Stimulated activated naive B cell treated with anti-CD40 and anti-IgM and Interleukin-4, amounts not matched to agents 10 μg/mL and 1 μg/mL and 100 μg/mL, for 72 hours (primary cell): ENCODE data around the gene NSG2.
"Not testable (repeated sequence)": the region's sequence is repeated elsewhere in the genome, so short reads cannot be mapped to it uniquely, and the experiment has no call there.

Source experiments
- ATAC-seq, 2 donors: fragments of 150-1000 bp; cut with Tn5 transposase; replicated peaks; 2 replicates each; pipeline ENCODE4 v1.10.0; 2021; ENCODE audit warnings: moderate library complexity in 1 of 2
- DNase-seq: peaks from one replicate; pipeline ENCODE4 v3.0.0; 2021
- H3K27ac Mint-ChIP-seq: one replicate; pipeline ENCODE4 v1.8.0; 2022; ENCODE audit warnings: mild to moderate bottlenecking, mixed read lengths
- H3K27me3 Mint-ChIP-seq, 2 donors: one replicate each; pipeline ENCODE4 v1.8.0; 2022; ENCODE audit warnings: mixed read lengths in 2 of 2
- H3K36me3 Mint-ChIP-seq, 2 donors: one replicate each; pipeline ENCODE4 v1.8.0; 2022; ENCODE audit warnings: mixed read lengths in 2 of 2, mild to moderate bottlenecking in 1 of 2
- H3K4me1 Mint-ChIP-seq, 2 donors: one replicate each; pipeline ENCODE4 v1.8.0; 2022; ENCODE audit warnings: mixed read lengths in 2 of 2, mild to moderate bottlenecking in 1 of 2
- H3K4me3 Mint-ChIP-seq, 2 donors: one replicate each; pipeline ENCODE4 v1.8.0; 2022; ENCODE audit warnings: mild to moderate bottlenecking in 2 of 2, mixed read lengths in 2 of 2, moderate library complexity in 1 of 2
- H3K9me3 Mint-ChIP-seq, 2 donors: one replicate each; pipeline ENCODE4 v1.8.0; 2022; ENCODE audit warnings: mixed read lengths in 2 of 2, mild to moderate bottlenecking in 1 of 2

The NSG2 gene

GRCh38 chr5:174145091-174145490 is 99.6 kb downstream of the NSG2 start:
- H3K9me3 Mint-ChIP-seq: no peaks in the 10 kb centered on the region
- no peak for ATAC-seq
- H3K27me3 Mint-ChIP-seq: peaks cover 5 to 18% of the 10 kb centered on the region in 2 donors
- DNase-seq: no peak
- H3K4me1 Mint-ChIP-seq: no peaks in the 10 kb centered on the region
- no peaks in the 10 kb centered on the region for H3K36me3 Mint-ChIP-seq
- H3K4me3 Mint-ChIP-seq: no peak overlapping the region
- no peak overlapping the region for H3K27ac Mint-ChIP-seq

GRCh38 chr5:174145821-174146220 is 100.3 kb downstream of the NSG2 start:
- DNase-seq (no peak), ATAC-seq (no peak)
- Mint-ChIP-seq H3K27ac (no peak overlapping the region), H3K4me3 (no peak overlapping the region), H3K27me3 (peaks cover 0 to 21% of the 10 kb centered on the region in 2 donors), H3K9me3 (no peaks in the 10 kb centered on the region), H3K4me1 (no peaks in the 10 kb centered on the region), H3K36me3 (no peaks in the 10 kb centered on the region)

- no peak overlapping the region for H3K27ac Mint-ChIP-seq
- no peaks in the 10 kb centered on the region for H3K36me3 Mint-ChIP-seq
- no peak for DNase-seq
- H3K27me3 Mint-ChIP-seq: peaks cover 0 to 21% of the 10 kb centered on the region in 2 donors
- no peak overlapping the region for H3K4me3 Mint-ChIP-seq
- ATAC-seq: no peak
- H3K4me1 Mint-ChIP-seq: no peaks in the 10 kb centered on the region
- peaks cover 0 to under 1% of the 10 kb centered on the region in 2 donors for H3K9me3 Mint-ChIP-seq
Observed at GRCh38 chr5:174146556-174146955, 101.0 kb downstream of the NSG2 start.

- not testable (repeated sequence) for H3K27ac Mint-ChIP-seq, H3K4me3 Mint-ChIP-seq, H3K4me1 Mint-ChIP-seq, ATAC-seq, H3K9me3 Mint-ChIP-seq, H3K36me3 Mint-ChIP-seq, DNase-seq
- H3K27me3 Mint-ChIP-seq: peaks cover 0 to 21% of the 10 kb centered on the region in 2 donors
Observed at GRCh38 chr5:174147012-174147411, 101.5 kb downstream of the NSG2 start.

GRCh38 chr5:174147551-174147950 is 102.0 kb downstream of the NSG2 start:
- peaks cover 0 to 21% of the 10 kb centered on the region in 2 donors for H3K27me3 Mint-ChIP-seq

GRCh38 chr5:174148721-174149120 is 103.2 kb downstream of the NSG2 start:
- Mint-ChIP-seq H3K9me3 (peaks cover 0 to 5% of the 10 kb centered on the region in 2 donors), H3K27ac (no peak overlapping the region), H3K36me3 (no peaks in the 10 kb centered on the region), H3K4me1 (no peaks in the 10 kb centered on the region), H3K27me3 (peaks cover 0 to 21% of the 10 kb centered on the region in 2 donors), H3K4me3 (no peak overlapping the region)
- ATAC-seq (no peak), DNase-seq (no peak)

More at GRCh38 chr5:174147551-174147950, 102.0 kb downstream of the NSG2 start:
- peaks cover 0 to 3% of the 10 kb centered on the region in 2 donors for H3K9me3 Mint-ChIP-seq
- no peaks in the 10 kb centered on the region for H3K36me3 Mint-ChIP-seq
- DNase-seq (no peak), ATAC-seq (no peak)
- H3K4me1 Mint-ChIP-seq: no peaks in the 10 kb centered on the region
- no peak overlapping the region for H3K4me3 Mint-ChIP-seq
- no peak overlapping the region for H3K27ac Mint-ChIP-seq

GRCh38 chr5:174149426-174149825 is 103.9 kb downstream of the NSG2 start:
- Mint-ChIP-seq H3K4me3 (no peak overlapping the region), H3K4me1 (no peaks in the 10 kb centered on the region), H3K9me3 (peaks cover 2 to 5% of the 10 kb centered on the region in 2 donors), H3K36me3 (no peaks in the 10 kb centered on the region), H3K27ac (no peak overlapping the region), H3K27me3 (peaks cover 0 to 21% of the 10 kb centered on the region in 2 donors)
- DNase-seq (no peak), ATAC-seq (no peak)

GRCh38 chr5:174149989-174150388 is 104.5 kb downstream of the NSG2 start:
- H3K27ac Mint-ChIP-seq: no peak overlapping the region
- peaks cover 7% of the 10 kb centered on the region in 2 donors for H3K9me3 Mint-ChIP-seq
- DNase-seq (no peak), ATAC-seq (no peak)
- no peaks in the 10 kb centered on the region for H3K36me3 Mint-ChIP-seq
- H3K4me1 Mint-ChIP-seq: no peaks in the 10 kb centered on the region
- H3K4me3 Mint-ChIP-seq: no peak overlapping the region
- H3K27me3 Mint-ChIP-seq: peaks cover 0 to 17% of the 10 kb centered on the region in 2 donors

GRCh38 chr5:174151599-174152181 is 106.2 kb downstream of the NSG2 start:
- DNase-seq (no peak), ATAC-seq (no peak)
- H3K27me3 Mint-ChIP-seq: peaks cover 0 to 12% of the 10 kb centered on the region in 2 donors
- no peak overlapping the region for H3K4me3 Mint-ChIP-seq
- no peak overlapping the region for H3K27ac Mint-ChIP-seq
- no peaks in the 10 kb centered on the region for H3K36me3 Mint-ChIP-seq
- H3K9me3 Mint-ChIP-seq: peaks cover 7 to 13% of the 10 kb centered on the region in 2 donors
- no peaks in the 10 kb centered on the region for H3K4me1 Mint-ChIP-seq

GRCh38 chr5:174154559-174154958 is 109.1 kb downstream of the NSG2 start:
- DNase-seq (no peak), ATAC-seq (no peak)
- Mint-ChIP-seq H3K4me1 (no peaks in the 10 kb centered on the region), H3K4me3 (no peak overlapping the region), H3K9me3 (peaks cover 15 to 17% of the 10 kb centered on the region in 2 donors), H3K36me3 (no peaks in the 10 kb centered on the region), H3K27me3 (peaks cover 0 to 7% of the 10 kb centered on the region in 2 donors), H3K27ac (no peak overlapping the region)

GRCh38 chr5:174155281-174155680 is 109.8 kb downstream of the NSG2 start:
- H3K4me3 Mint-ChIP-seq: no peak overlapping the region
- no peaks in the 10 kb centered on the region for H3K4me1 Mint-ChIP-seq
- ATAC-seq (no peak), DNase-seq (no peak)
- H3K9me3 Mint-ChIP-seq: peaks cover 15 to 17% of the 10 kb centered on the region in 2 donors
- peaks cover 0 to 5% of the 10 kb centered on the region in 2 donors for H3K27me3 Mint-ChIP-seq
- no peak overlapping the region for H3K27ac Mint-ChIP-seq
- no peaks in the 10 kb centered on the region for H3K36me3 Mint-ChIP-seq

GRCh38 chr5:174155706-174156105 is 110.2 kb downstream of the NSG2 start:
- Mint-ChIP-seq H3K4me3 (no peak overlapping the region), H3K4me1 (no peaks in the 10 kb centered on the region), H3K9me3 (peaks cover 15 to 17% of the 10 kb centered on the region in 2 donors), H3K36me3 (no peaks in the 10 kb centered on the region), H3K27ac (no peak overlapping the region), H3K27me3 (peaks cover 3 to 4% of the 10 kb centered on the region in 2 donors)
- ATAC-seq (no peak), DNase-seq (no peak)

GRCh38 chr5:174157048-174157447 is 111.5 kb downstream of the NSG2 start:
- no peaks in the 10 kb centered on the region for H3K36me3 Mint-ChIP-seq
- H3K4me3 Mint-ChIP-seq: no peak overlapping the region
- H3K9me3 Mint-ChIP-seq: peaks cover 12 to 17% of the 10 kb centered on the region in 2 donors
- H3K4me1 Mint-ChIP-seq: no peaks in the 10 kb centered on the region
- peaks cover 4 to 7% of the 10 kb centered on the region in 2 donors for H3K27me3 Mint-ChIP-seq
- DNase-seq: no peak
- no peak for ATAC-seq
- no peak overlapping the region for H3K27ac Mint-ChIP-seq
